A549 (cell line): ENCODE data around the gene ZNF132. TPM values are rescaled to one million over a fixed set of nuclear protein-coding genes. Genes with fewer than 3 reads are reported as not detected.

Source experiments
- ATAC-seq, 2 experiments: fragments of 200-7000 bp in 1 of 2; fragments of >200 bp in 1 of 2; cut with Nextera tagmentation in 1 of 2; cut with Tn5 transposase in 1 of 2; 3 replicates each; pipeline versions ENCODE4 v1.8.0 to v1.9.1; 2018 to 2020; ENCODE audit warnings: mild to moderate bottlenecking in 1 of 2, moderate library complexity in 1 of 2
- CTCF ChIA-PET: fragments of 300-600 bp; sonication (Branson Sonifier 250); formaldehyde crosslinking; extraction: SDS; loops from one replicate; lab custom pipeline; 2021; ENCODE audit warnings: antibody characterized with exemption, inconsistent platforms; lab: Yijun Ruan, JAX
- POLR2A ChIA-PET: fragments of 350-600 bp; formaldehyde crosslinking; extraction: SDS; loops from one replicate; lab custom pipeline; 2021; ENCODE audit warnings: antibody characterized with exemption, inconsistent platforms; lab: Yijun Ruan, JAX
- DNase-seq, 2 experiments: peaks; one replicate each; pipeline versions ENCODE4 v3.0.0 to v3.0.0-alpha.2; 2011 to 2016; ENCODE audit warnings: low read depth in 1 of 2, low spot score in 1 of 2
- FAIRE-seq: peaks from 2 replicates; lab custom pipeline; 2011; peaks lifted over from hg19 to GRCh38; lab: Jason Lieb, UNC
- H3K27ac ChIP-seq, 2 experiments: fragments of >200 bp; sonication (Bioruptor Twin); formaldehyde crosslinking; 3 replicates each; pipeline ENCODE4 v1.5.1; 2016 to 2017
- H3K4me1 ChIP-seq: fragments of >200 bp; sonication (Bioruptor Twin); formaldehyde crosslinking; 3 replicates; pipeline ENCODE4 v1.6.1; 2016
- H3K4me2 ChIP-seq: fragments of >200 bp; sonication (Bioruptor Twin); formaldehyde crosslinking; 3 replicates; pipeline ENCODE4 v1.6.1; 2016
- H3K4me3 ChIP-seq: fragments of >200 bp; sonication (Bioruptor Twin); formaldehyde crosslinking; 3 replicates; pipeline ENCODE4 v1.5.1; 2016
- H3K9me3 ChIP-seq: fragments of >200 bp; sonication (Bioruptor Twin); formaldehyde crosslinking; 3 replicates; pipeline ENCODE4 v1.6.1; 2016
- BHLHE40 ChIP-seq: IDR thresholded peaks from 2 replicates; pipeline ENCODE4 v1.6.1; 2012; ENCODE audit warnings: low read depth, low read length, inconsistent platforms
- CBX2 ChIP-seq: fragments of 200-600 bp; sonication (generic); IDR thresholded peaks from 2 replicates; pipeline ENCODE4 v1.6.1; 2016; ENCODE audit warnings: low read depth, mild to moderate bottlenecking, borderline replicate concordance
- CBX8 ChIP-seq: fragments of 200-600 bp; sonication (generic); IDR thresholded peaks from 2 replicates; pipeline ENCODE4 v1.6.1; 2016
- EHF ChIP-seq: fragments of 250-450 bp; sonication (Bioruptor Pico); IDR thresholded peaks from 2 replicates; pipeline ENCODE4 v1.5.0; 2020; ENCODE audit warnings: mild to moderate bottlenecking
- EP300 ChIP-seq, 2 experiments: fragments of >200 bp; sonication (Bioruptor Twin); formaldehyde crosslinking; IDR thresholded peaks; 2 replicates in 1 of 2; 3 replicates in 1 of 2; pipeline ENCODE4 v1.6.1; 2016 to 2017
- GATA3 ChIP-seq: IDR thresholded peaks from 2 replicates; pipeline ENCODE4 v1.6.1; 2012; ENCODE audit warnings: borderline replicate concordance
- KDM1A ChIP-seq: fragments of 200-600 bp; sonication (generic); IDR thresholded peaks from 2 replicates; pipeline ENCODE4 v1.6.1; 2016; ENCODE audit warnings: low read depth, mild to moderate bottlenecking
- KDM5A ChIP-seq: fragments of 200-600 bp; sonication (generic); IDR thresholded peaks from 2 replicates; pipeline ENCODE4 v1.6.1; 2016; ENCODE audit warnings: antibody characterized with exemption, mild to moderate bottlenecking
- MAFK ChIP-seq: fragments of 450-650 bp; IDR thresholded peaks from 2 replicates; pipeline ENCODE4 v1.6.1; 2014; ENCODE audit not compliant: partially characterized antibody
- MAZ ChIP-seq: fragments of 150-350 bp; IDR thresholded peaks from 2 replicates; pipeline ENCODE4 v1.6.1; 2014; ENCODE audit warnings: antibody characterized with exemption, low read depth, low read length, borderline replicate concordance
- MYC ChIP-seq: IDR thresholded peaks from 2 replicates; pipeline ENCODE4 v1.6.1; 2012; ENCODE audit warnings: mild to moderate bottlenecking, inconsistent platforms, low read length, improper control_type of control experiment, borderline replicate concordance
- NFE2L2 ChIP-seq: fragments of 150-350 bp; conservative IDR thresholded peaks from 2 replicates; pipeline ENCODE4 v1.6.1; 2014; ENCODE audit warnings: low read length
- PHF8 ChIP-seq: fragments of 200-600 bp; sonication (generic); IDR thresholded peaks from 2 replicates; pipeline ENCODE4 v1.6.1; 2016; ENCODE audit warnings: low read depth, mild to moderate bottlenecking, antibody characterized with exemption, moderate library complexity, borderline replicate concordance
- POLR2AphosphoS2 ChIP-seq: conservative IDR thresholded peaks from 2 replicates; pipeline ENCODE4 v1.6.1; 2012; ENCODE audit warnings: low read length, improper control_type of control experiment, inconsistent platforms
- RFX5 ChIP-seq: fragments of 450-650 bp; IDR thresholded peaks from 2 replicates; pipeline ENCODE4 v1.7.1; 2014; ENCODE audit warnings: antibody characterized with exemption, mild to moderate bottlenecking, moderate library complexity
- TFCP2L1 ChIP-seq: fragments of 250-450 bp; sonication (Bioruptor Pico); IDR thresholded peaks from 2 replicates; pipeline ENCODE4 v1.5.0; 2021; ENCODE audit warnings: mild to moderate bottlenecking
- TP53 ChIP-seq: fragments of 250-450 bp; sonication (Bioruptor Pico); IDR thresholded peaks from 2 replicates; pipeline ENCODE4 v1.5.0; 2021; ENCODE audit warnings: mild to moderate bottlenecking, moderate library complexity
- ZC3H11A ChIP-seq: fragments of 450-650 bp; IDR thresholded peaks from 2 replicates; pipeline ENCODE4 v1.6.1; 2014; ENCODE audit warnings: antibody characterized with exemption, mild to moderate bottlenecking
- ZFP36 ChIP-seq: fragments of 450-650 bp; IDR thresholded peaks from 2 replicates; pipeline ENCODE4 v1.6.1; 2014; ENCODE audit warnings: borderline replicate concordance; ENCODE audit not compliant: partially characterized antibody
- ZNF302 ChIP-seq: fragments of 250-450 bp; sonication (Bioruptor Pico); IDR thresholded peaks from 2 replicates; pipeline ENCODE4 v1.9.0; 2021; ENCODE audit warnings: inconsistent platforms, mild to moderate bottlenecking, moderate library complexity
- ZSCAN20 ChIP-seq: fragments of 250-450 bp; sonication (Bioruptor Pico); IDR thresholded peaks from 2 replicates; pipeline ENCODE4 v1.8.0; 2022; ENCODE audit warnings: mild to moderate bottlenecking, moderate library complexity
- WGBS: methylation state at CpG from one replicate; pipeline ENCODE4 v1.1.6; 2017; ENCODE audit errors: missing lambda C conversion rate; 5-methylcytosine and 5-hydroxymethylcytosine counted together
- polyA plus RNA-seq, 4 experiments: library from polyadenylated mRNA; depleted of rRNA in 3 of 4; stranded (reverse); fragments of >200 nt; fragmentation: RNase III in 1 of 4; extraction: RNeasy Plus Mini Kit Qiagen cat#74134 plus additional on column Dnase treatment in 1 of 4; gene quantifications; 2 replicates in 3 of 4; 3 replicates in 1 of 4; pipeline ENCODE4 v1.2.3, GENCODE V29; 2011 to 2017
- TF ChIP-seq, protein P1 (sequence below): IDR thresholded peaks from 2 replicates; pipeline ENCODE4 v1.6.1; 2012; ENCODE audit warnings: low read depth, borderline replicate concordance
- TF ChIP-seq, protein P2 (sequence below): IDR thresholded peaks from 2 replicates; pipeline ENCODE4 v1.6.1; 2012
- TF ChIP-seq, protein P3 (sequence below): fragments of >200 bp; sonication (Bioruptor Twin); formaldehyde crosslinking; IDR thresholded peaks from 3 replicates; pipeline ENCODE4 v1.6.1; 2016
- TF ChIP-seq, protein P4 (sequence below): fragments of 250-450 bp; sonication (Bioruptor Pico); IDR thresholded peaks from 2 replicates; pipeline ENCODE4 v1.5.0; 2020; ENCODE audit warnings: low read depth, mild to moderate bottlenecking, moderate library complexity

ZNF132 gene
- polyA plus RNA-seq, 2 of the 4 experiments (the other 2 are of a cell fraction) = 0.05 to 0.16 TPM

DNA sequence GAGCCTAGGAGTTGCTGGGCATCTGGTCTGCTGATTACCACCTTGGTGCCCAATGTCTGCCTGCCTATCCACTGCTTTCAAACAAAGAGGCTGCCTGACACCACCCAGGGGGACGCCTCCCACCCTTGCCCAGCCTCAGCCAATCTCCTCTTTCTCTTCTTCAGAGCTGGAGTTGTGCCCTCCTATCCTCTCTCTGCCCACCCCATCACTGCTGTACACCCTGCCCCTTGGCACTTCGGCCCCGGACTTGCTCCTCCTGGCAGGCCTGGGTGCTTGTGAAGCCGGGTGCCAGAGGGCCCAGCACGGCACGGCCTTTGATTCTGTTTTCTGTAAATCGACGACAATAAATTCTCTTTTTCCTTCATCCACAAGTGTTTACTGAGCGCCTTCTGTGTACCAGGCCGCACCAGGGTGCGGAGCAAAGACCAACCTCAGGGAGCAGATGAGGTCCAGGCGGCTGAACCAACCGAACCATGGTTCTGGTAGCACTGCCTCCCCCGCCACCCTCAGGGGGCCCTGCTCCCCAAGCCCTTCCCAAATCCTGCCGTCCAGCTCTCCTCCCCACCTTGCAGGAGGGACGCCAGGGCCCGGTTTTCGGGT is 39.5 kb downstream of the ZNF132 start:
- WGBS = 69% methylated on average over 18 of the region's 18 CpGs
- POLR2A ChIA-PET = interaction anchor here (1.6 kb wide), 1 partner anchor 38 kb away, joined by 5 read pairs; the partner anchor contains the start of gene ZNF497
- H3K4me2 ChIP-seq = peak overlapping the region; percentile 89

DNA sequence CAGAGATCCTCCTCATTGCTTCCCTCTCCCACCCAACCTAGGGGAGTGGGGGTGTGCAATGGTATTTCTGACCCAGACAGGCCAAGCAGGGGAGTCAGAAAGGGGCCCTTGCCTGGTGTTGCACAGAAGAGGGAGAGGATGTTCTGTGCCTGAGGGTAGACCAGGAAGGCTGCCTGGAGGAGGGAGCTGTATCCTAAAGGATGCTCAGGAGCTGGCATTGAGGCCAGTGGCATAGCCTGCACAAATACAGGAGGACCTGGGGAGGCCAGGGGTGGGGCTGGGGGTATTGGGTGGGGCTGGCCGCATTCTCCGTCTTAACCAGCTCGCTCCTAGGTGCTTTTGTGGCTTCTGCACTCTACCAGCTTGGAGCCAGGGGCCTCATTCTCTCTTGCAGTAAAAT is 40.0 kb downstream of the ZNF132 start:
- Histone ChIP-seq H3K4me3 (no peak overlapping the region), H3K4me2 (peak overlapping the region; percentile 89; the same call in 2 of the 3 replicates), H3K9me3 (no peaks in the 10 kb centered on the region), H3K4me1 (peaks cover 24% of the 10 kb centered on the region), H3K27ac (peak overlapping the region in 1 of 2 experiments; percentile 86; a peak in 2 of 6 replicates)
- FAIRE-seq (no peak), DNase-seq (no peak), ATAC-seq (no peak)
- CTCF ChIA-PET = no interaction called here
- TF ChIP-seq, protein P1, sequence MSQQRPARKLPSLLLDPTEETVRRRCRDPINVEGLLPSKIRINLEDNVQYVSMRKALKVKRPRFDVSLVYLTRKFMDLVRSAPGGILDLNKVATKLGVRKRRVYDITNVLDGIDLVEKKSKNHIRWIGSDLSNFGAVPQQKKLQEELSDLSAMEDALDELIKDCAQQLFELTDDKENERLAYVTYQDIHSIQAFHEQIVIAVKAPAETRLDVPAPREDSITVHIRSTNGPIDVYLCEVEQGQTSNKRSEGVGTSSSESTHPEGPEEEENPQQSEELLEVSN = no peak
- TF ChIP-seq, protein P2, sequence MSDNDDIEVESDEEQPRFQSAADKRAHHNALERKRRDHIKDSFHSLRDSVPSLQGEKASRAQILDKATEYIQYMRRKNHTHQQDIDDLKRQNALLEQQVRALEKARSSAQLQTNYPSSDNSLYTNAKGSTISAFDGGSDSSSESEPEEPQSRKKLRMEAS = no peak
- no peak for TF ChIP-seq EHF (CRISPR knock-in tag)
- TF ChIP-seq KDM5A = no peak
- no peak for TF ChIP-seq CBX8
- no peak for TF ChIP-seq ZNF302
- no peak for TF ChIP-seq NFE2L2
- TF ChIP-seq ZFP36 = peak; percentile 36
- POLR2A ChIA-PET = interaction anchor here (1.6 kb wide), 1 partner anchor 38 kb away, joined by 5 read pairs; the partner anchor contains the start of gene ZNF497
- 95% methylated on average over 3 of the region's 3 CpGs for WGBS

More for the DNA sequence above, 39.5 kb downstream of the ZNF132 start:
- FAIRE-seq (no peak), ATAC-seq (0 out of 6 replicates have a peak, but pooled peaks of 1 of the 2 experiments have one; percentile 0)
- peak overlapping the region; percentile 74 to 86 for H3K27ac ChIP-seq
- TF ChIP-seq GATA3 (no peak), PHF8 (no peak), EHF (CRISPR knock-in tag) (no peak), MAZ (no peak), ZSCAN20 (CRISPR knock-in tag) (no peak), TP53 (CRISPR knock-in tag) (no peak), EP300 (IDR thresholded peaks at IDR 0.05) (no peak), TFCP2L1 (CRISPR knock-in tag) (no peak), BHLHE40 (no peak), CBX8 (no peak), POLR2AphosphoS2 (no peak), MYC (no peak), ZFP36 (no peak), RFX5 (no peak), KDM1A (no peak), ZC3H11A (no peak), CBX2 (no peak), MAFK (no peak)
- TF ChIP-seq, protein P3, sequence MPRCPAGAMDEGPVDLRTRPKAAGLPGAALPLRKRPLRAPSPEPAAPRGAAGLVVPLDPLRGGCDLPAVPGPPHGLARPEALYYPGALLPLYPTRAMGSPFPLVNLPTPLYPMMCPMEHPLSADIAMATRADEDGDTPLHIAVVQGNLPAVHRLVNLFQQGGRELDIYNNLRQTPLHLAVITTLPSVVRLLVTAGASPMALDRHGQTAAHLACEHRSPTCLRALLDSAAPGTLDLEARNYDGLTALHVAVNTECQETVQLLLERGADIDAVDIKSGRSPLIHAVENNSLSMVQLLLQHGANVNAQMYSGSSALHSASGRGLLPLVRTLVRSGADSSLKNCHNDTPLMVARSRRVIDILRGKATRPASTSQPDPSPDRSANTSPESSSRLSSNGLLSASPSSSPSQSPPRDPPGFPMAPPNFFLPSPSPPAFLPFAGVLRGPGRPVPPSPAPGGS = no peak
- TF ChIP-seq, protein P4, sequence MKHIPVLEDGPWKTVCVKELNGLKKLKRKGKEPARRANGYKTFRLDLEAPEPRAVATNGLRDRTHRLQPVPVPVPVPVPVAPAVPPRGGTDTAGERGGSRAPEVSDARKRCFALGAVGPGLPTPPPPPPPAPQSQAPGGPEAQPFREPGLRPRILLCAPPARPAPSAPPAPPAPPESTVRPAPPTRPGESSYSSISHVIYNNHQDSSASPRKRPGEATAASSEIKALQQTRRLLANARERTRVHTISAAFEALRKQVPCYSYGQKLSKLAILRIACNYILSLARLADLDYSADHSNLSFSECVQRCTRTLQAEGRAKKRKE = no peak
- TF ChIP-seq, all 56 proteins: peak for 0
- Histone ChIP-seq H3K4me1 (peaks cover 19% of the 10 kb centered on the region), H3K4me3 (peak overlapping the region; percentile 49), H3K9me3 (no peaks in the 10 kb centered on the region)
- no peak for DNase-seq
- CTCF ChIA-PET = interaction anchor here (1.2 kb wide), 1 partner anchor 119 kb away, joined by 7 read pairs; the partner anchor contains the start of gene ZBTB45
